HL-60 (cell line): ENCODE data around the gene DENND1A.

ENCODE experiments used
- DNase-seq, 2 experiments: peaks; one replicate each; pipeline ENCODE4 v3.0.0-alpha.2; 2010 to 2020; ENCODE audit warnings: low read depth in 1 of 2, low spot score in 1 of 2
- H3K27ac ChIP-seq: fragments of 250-450 bp; sonication (Bioruptor Pico); replicated peaks from 2 replicates; pipeline ENCODE4 v1.5.1; 2020; ENCODE audit warnings: mild to moderate bottlenecking, moderate library complexity
- H3K27me3 ChIP-seq: fragments of 250-450 bp; sonication (Bioruptor Pico); 2 replicates; pipeline ENCODE4 v1.5.1; 2021; ENCODE audit warnings: mild to moderate bottlenecking, moderate library complexity; ENCODE audit not compliant: insufficient read depth, poor library complexity, severe bottlenecking
- H3K4me3 ChIP-seq: replicated peaks from 2 replicates; pipeline ENCODE4 v1.5.1; 2011; ENCODE audit warnings: mild to moderate bottlenecking, control low read depth, low read length; ENCODE audit not compliant: insufficient read depth
- CTCF ChIP-seq: IDR thresholded peaks from one replicate; pipeline ENCODE4 v1.5.1; 2011; ENCODE audit warnings: low read length, control low read depth, inconsistent platforms; ENCODE audit not compliant: insufficient read depth
- GABPA ChIP-seq: IDR thresholded peaks from 2 replicates; pipeline ENCODE4 v1.6.1; 2012; ENCODE audit warnings: low read depth
- POLR2AphosphoS5 ChIP-seq: IDR thresholded peaks from 2 replicates; pipeline ENCODE4 v1.6.1; 2012; ENCODE audit warnings: low read depth
- REST ChIP-seq: IDR thresholded peaks from 2 replicates; pipeline ENCODE4 v1.6.1; 2012; ENCODE audit warnings: low read depth; ENCODE audit not compliant: insufficient replicate concordance
- SPI1 ChIP-seq: IDR thresholded peaks from 2 replicates; pipeline ENCODE4 v1.6.1; 2012; ENCODE audit warnings: low read depth, mild to moderate bottlenecking, borderline replicate concordance

The DENND1A gene

DNA sequence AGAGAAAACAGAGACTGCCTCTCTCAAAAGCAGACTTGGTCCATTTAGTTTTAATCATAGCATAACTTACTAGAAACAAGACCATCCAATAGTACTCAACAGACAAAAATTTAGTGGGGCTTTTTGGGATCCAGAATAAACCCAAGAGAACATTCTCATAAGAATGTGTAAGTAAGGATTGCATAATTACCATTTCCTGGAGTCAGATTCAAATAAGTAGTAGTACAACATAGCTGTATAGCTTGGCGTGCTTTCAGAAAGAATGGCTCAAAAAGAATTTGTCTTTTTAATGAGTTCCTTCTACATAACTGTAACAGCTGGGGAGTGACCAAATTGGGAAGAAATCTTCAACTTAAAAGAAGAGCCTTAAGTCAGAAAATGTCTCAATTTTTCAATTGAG is 145.4 kb downstream of the DENND1A start:
- no peak overlapping the region for H3K27ac ChIP-seq
- H3K27me3 ChIP-seq = no peaks in the 10 kb centered on the region
- no peak for DNase-seq
- H3K4me3 ChIP-seq = no peak overlapping the region
- TF ChIP-seq REST = no peak

GRCh38 chr9:123778232-123778902 is 151.6 kb downstream of the DENND1A start:
- Histone ChIP-seq H3K27me3 (no peaks in the 10 kb centered on the region), H3K4me3 (no peak overlapping the region), H3K27ac (no peak overlapping the region)
- no peak for DNase-seq
- TF ChIP-seq GABPA = no peak
- no peak for TF ChIP-seq SPI1
- TF ChIP-seq POLR2AphosphoS5 = no peak
- TF ChIP-seq CTCF = no peak
- TF ChIP-seq REST = no peak

DNA sequence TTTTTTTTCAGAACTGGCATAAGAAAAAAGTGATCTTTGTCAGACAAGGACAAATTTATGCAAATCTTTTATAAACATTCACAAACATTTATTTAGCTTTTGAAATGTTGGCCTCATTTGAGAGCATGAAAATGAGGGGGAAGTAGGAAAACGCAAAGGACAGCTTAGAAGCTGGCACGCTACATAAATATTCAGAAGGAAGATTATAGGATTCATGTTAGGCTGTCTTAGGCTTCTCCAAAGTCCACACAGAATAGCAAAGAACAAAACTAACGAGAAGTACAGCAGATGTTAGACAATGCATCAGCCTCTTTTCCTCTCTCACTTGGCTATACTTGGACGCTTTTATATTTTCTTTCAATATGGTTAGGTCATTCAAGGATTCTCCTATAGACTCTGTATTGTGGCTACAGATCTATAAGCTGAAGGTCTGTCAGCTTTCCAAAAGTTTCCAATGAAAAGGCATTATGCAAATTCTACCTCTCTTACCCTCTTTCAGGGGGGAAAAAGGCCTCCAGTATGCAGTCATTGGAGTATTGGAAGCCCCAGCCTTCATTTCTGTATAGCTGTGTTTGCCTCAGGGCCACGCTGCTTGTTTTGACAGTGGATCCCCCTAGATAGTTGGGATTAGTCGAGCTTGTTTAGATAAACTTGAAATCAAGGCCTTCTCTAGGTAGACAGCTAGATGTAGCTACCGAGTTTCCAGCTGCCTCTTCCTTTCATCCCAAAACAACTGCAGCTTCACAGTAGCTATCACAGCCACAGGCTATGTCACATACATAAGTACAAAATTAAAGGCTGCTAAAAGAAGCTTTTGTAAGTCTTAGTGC is 153.0 kb downstream of the DENND1A start:
- TF ChIP-seq POLR2AphosphoS5 = no peak
- TF ChIP-seq GABPA = no peak
- no peak for TF ChIP-seq SPI1
- no peak for TF ChIP-seq REST
- Histone ChIP-seq H3K4me3 (no peak overlapping the region), H3K27ac (no peak overlapping the region), H3K27me3 (no peaks in the 10 kb centered on the region)
- no peak for DNase-seq
